OCI-LY7 (cell line): ENCODE results near the gene PDE11A.

Source experiments
- CTCF ChIP-seq: fragments of 200-600 bp; sonication (generic); conservative IDR thresholded peaks from 2 replicates; pipeline ENCODE4 v1.5.1; 2014; ENCODE audit warnings: mild to moderate bottlenecking, antibody characterized with exemption, low read length, moderate library complexity, mixed read lengths
- EZH2phosphoT487 ChIP-seq: fragments of 200-600 bp; sonication (generic); IDR thresholded peaks from 2 replicates; pipeline ENCODE4 v1.6.1; 2018; ENCODE audit warnings: low read depth, borderline replicate concordance, mild to moderate bottlenecking, mixed run types, antibody characterized with exemption, low read length, moderate library complexity, mixed read lengths

DNA sequence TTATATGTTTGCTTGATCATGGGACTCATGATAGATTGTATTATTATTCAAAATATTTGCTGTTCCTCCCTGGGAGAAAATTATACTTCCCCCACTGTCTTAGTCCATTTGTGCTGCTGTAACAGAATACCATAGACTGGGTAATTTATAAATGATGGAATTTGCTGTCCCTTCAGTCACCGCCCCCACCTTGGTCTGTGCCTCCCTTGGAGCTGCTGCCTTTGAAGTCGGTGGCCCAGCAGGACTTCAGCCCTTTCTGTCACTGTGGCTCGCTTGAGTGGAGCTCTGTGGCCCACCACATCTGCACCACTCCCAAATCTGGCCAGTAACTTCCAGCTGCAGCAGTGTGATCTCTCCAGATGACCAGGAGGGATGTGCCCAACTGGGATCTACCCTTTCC lies 479.2 kb downstream of the PDE11A start:
- TF ChIP-seq CTCF: no peak
- TF ChIP-seq EZH2phosphoT487: no peak
